Measurements from ENCODE around the gene KRT77.
"Not testable (repeated sequence)": the region's sequence is repeated elsewhere in the genome, so short reads cannot be mapped to it uniquely, and the experiment has no call there.

The KRT77 gene

DNA sequence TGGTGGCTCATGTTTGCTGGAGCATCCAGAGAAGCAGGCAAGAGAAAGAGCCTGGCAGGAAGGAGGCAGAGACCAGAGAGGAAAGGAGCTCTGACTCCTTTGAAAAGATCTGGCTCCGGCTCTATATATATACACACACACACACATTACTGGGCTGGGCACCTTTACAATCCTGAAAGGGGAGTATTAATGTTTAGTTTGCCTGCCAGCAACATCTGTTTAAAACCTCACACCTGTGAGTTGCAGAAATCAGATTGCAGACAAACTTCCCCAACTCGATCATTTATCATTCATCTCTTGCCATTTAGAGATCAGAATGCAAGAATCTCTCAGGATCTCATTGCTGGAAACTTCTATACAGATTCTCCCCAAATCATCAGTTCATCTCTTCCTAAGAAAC is at the start of gene KRT77:
KRT77 (minus strand) TSS at position 101 of the 400 bp plus-strand sequence; CDS start at position 11, 90 bp downstream.
- DNase-seq, result no peak

DNA sequence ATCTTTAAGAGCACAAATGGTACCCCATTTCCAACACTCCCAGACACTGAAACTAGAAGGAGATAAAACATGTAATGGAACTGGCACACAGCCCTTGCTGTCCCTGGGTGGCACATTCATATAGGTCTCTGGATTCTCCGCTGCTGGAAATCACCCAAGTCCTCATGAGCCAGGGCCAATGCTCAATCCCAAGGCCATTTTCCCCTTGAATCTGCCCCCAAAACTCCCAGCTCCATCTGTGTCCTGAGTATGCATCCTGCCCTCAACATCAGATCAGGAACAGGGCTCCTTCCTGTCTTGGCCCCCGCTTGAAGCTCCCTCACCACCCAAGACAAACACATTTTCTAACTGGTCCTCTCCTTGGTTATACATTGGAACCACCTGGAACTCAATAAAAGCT is 49.2 kb upstream of the KRT77 start:
- DNase-seq, result no peak

DNA sequence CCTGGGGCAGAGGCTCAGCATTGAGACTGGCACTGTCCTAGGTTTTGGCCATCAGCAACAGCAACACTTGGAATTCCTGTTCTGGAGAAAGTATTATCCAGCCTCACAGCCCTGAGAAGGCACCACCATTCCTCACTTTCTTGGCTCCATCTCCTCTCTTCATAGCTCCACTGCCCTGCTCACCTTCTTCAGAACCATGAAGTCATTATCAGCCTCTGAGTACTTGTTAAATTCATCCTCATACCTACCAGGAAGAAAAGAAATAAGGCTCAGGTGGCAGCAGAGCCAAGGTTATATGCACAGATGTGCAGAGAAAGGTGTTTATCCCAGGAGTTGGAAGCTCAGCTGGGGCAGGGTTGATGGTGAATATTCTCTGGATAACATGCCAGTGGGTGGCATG is 48.5 kb upstream of the KRT77 start:
- DNase-seq, result no peak

- DNase-seq, result not testable (repeated sequence)
Observed at GRCh38 chr12:52750532-52750931, 47.2 kb upstream of the KRT77 start.

GRCh38 chr12:52749827-52750226 is 46.5 kb upstream of the KRT77 start:
- DNase-seq, result no peak

DNA sequence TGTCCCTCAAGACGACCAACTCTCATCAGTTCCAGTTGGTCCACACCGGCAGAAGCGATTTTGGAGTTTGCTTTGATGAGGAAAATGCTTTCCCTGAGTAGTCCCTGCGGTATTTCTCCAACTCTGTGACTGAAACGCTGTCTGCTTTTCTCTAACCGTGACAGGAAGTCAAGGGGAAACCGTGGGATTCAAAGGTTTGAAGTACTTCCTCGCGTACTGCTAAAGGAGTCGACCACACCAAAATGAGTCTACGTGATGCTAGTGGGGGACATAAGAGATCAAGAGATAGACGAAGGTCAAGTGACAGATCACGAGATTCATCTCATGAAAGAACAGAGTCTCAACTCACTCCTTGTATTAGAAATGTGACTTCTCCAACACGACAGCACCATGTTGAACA is 45.3 kb upstream of the KRT77 start:
- no peak for DNase-seq

- no peak for DNase-seq
Observed at GRCh38 chr12:52745554-52745953, 42.2 kb upstream of the KRT77 start.

DNA sequence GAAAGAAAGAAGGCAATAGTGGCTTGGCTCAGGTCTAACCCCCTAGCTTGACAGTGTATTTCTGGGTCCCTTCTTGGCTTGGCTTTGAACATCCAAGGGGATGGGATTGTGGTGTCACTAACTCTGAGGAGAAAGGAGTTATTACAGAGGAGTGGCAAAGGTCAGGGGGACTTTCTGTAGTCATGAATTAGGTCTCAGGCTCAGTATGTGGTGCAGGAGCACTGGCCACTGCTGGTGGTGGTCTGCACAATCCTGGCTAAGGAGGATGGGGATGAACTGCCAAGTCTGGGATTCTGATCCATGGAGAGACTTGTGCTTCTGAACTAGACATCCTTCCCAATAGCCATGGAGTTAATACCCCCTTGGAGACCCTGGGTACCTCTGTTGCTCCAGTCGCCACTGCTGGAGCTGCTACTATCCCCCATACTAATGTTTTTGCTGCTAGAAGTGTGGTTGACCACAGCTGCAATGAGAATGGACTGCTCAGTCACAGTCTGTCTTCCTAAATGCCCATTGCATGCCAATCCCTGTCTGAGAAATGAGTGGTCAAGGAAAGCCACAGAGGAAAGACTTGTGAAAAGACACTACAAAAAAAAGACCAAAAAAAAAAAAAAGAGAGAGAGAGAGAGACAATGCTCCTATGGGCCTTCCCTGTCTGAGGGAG is 41.3 kb upstream of the KRT77 start:
- DNase-seq, result no peak

DNA sequence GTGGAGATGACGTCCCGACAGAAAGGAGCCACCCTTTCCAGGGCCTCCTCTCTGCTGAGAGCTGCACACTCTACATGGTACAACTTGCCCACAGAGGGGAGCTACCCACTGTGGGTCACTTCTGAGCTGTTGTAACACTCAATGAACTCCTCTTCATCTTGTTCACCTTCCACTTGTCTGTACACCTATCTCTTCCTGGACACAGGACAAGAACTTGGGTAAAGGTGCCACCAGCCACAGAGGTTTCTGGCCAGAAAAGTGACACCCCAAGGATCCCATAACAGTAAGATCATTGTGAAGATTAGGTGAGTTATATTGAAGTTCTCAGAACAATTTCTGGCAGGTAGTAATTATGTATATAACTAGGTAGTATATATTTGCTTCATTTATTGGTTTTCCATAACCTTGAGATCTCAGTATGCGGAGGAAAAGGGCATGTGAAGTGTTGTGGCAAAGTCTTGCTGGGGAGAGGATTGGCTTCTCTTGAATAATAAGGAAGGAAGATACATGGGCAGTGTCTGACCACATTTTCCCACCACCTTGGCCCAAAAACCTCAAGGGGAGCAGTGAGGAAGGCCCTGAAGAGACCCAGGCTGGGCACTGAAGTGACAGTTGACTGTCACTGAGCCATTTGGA is 39.6 kb upstream of the KRT77 start:
- DNase-seq, result no peak

DNA sequence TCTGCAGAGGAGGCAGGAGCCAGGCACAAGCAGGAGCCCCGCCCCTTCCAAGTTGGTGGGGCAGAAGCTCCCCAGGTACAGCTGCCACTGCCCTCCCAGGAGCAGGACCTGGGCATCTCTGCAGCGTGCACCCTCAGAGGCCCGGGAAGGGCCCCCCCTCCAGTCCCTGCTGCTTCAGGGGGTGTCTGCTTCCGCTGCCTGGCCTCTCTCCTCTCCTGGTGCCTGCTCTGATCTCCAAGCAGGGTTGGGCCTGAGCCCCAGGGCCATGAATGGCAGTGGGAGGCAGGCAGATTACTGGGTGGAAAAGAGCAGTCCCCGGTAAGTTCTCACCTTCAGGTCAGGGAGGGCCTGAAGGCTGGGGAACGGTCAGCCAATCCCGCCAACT is 38.9 kb upstream of the KRT77 start:
- no peak for DNase-seq

- DNase-seq, result peak in 2 of 56 donors; percentile 1 to 14
Observed at GRCh38 chr12:52741375-52742195, 38.3 kb upstream of the KRT77 start.

- DNase-seq, result no peak
Observed at GRCh38 chr12:52740584-52740983, 37.3 kb upstream of the KRT77 start.

GRCh38 chr12:52739963-52740362 is 36.6 kb upstream of the KRT77 start:
- no peak for DNase-seq

GRCh38 chr12:52735816-52736632 is 32.7 kb upstream of the KRT77 start:
- DNase-seq, result no peak

DNA sequence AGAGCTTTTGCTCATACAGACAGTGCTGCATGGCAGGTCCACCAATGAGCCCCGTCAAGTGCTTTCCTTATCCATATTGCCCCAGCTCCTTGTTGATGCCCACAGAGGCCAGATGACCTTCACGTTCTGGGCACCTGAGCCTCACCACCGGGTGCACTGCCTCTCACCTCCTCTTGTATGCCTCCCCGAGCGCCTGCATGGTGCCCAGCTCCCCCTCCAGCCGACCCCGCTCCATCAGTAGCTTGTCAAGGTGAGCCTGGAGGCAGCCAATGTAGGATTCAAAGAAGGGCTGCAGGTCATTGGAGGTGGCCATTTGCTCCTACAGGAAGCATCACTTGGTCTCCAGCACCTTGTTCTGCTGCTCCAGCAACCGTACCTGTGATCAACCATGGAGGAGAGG is 31.8 kb upstream of the KRT77 start:
- no peak for DNase-seq

DNA sequence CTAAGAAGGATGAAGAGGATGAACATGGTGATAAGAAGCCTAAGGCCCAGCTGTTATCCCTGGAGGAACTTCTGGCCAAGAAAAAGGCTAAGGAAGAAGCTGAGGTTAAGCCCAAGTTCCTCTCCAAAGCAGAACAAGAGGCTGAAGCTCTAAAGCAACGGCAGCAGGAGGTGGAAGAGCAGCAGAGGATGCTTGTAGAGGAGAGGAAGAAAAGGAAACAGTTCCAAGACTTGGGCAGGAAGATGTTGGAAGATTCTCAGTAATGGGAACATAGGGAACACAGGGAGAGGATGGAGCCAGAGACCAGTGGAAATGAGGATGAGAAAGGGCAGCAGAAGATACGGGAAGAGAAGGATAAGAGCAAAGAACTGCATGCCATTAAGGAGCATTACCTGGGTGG is 27.5 kb upstream of the KRT77 start:
- no peak for DNase-seq

DNA sequence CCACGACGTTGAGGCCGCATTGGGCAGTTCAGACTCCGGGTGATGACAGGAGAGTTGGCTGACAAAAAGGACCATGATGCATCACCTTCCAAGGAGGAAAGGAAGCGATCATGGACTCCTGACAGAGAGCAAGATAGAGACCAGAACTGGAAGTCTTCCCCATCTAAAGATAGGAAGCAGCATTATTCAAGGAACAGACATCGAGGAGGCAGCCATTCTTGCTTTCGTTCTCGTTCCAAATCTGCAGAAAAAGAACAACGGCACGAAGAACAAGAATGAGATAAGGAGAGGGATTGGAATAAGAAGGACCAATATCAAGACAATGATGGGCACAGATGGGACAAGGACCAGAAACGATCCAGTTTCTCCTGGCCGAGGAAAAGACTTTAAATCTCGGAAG is 27.1 kb upstream of the KRT77 start:
- no peak for DNase-seq

DNA sequence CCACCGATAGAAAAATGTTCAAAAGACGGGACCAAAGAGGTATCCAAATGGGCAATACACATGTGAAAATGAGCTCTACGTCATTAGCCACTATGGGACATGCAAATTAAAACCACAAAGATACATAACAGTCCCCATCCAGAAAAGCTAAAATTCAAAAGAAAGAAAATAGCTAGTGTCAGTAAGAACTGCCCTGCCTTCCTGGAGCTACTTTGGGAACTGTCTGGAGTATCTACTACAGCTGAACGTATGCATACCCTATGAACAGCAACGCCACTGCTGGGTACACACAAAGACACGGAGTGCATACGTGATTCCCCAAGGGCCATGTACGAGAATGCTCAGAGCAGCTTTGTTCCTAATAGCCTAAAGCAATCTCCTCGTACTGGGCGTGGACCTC is 25.8 kb upstream of the KRT77 start:
- no peak for DNase-seq

DNA sequence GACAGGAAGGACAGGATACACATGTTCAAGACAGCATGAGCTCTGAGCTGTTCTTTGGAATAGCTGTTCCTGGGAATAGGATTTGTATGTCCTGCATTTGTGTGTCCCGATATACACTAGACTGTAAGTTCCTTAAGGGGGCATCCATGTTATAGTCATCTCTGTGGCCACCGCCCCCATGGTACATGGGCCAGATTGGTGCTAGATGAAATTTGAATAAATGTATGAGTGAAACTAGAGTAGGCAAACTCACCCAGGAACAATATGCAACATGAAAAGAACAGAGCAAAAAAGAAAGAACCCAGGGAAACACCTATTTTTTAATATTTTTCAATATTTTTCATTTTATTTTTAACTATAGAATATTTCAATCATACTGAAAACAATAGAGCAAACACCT is 25.1 kb upstream of the KRT77 start:
- DNase-seq, result no peak

DNA sequence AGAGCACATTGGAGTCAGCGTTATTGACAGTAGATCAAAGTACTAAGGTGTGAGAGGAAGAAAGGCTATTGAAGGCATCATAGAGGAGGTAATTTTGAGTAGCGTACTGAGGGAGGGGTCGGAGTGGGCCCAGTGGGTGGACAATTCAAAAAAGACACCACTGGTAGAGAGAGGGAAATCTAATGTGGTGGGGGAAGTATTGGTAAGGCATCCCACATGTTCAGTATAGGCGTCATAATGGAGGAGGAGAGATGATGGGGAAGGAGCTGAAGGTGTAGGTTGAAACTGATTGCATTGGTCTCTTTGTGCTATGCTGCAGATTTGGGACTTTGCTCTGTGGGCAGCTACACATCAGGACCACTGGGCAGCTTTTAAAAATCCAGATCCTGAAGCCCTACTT is 23.7 kb upstream of the KRT77 start:
- no peak for DNase-seq

GRCh38 chr12:52726451-52726850 is 23.1 kb upstream of the KRT77 start:
- no peak for DNase-seq

DNA sequence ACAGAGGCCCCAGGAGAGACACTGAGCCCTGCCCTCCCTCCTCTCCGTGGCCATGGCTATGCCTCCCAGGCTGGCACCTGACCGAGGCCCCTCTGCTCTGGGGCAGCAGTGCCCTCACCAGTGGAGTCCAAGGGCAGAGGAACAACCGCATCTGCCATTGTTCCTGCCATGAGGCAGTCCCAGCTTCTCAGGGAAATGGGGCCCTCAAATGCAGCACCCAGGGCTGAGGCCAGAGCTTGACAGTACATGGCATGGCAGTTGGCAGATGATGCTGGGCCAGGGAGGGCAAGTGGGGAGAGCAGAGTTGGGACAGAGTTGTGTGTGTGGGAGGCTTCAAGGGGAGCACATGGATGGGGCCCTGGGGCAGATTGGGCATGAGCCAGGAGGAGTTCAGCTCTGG is 21.1 kb upstream of the KRT77 start:
- no peak for DNase-seq

Measured in nucleus accumbens (tissue), 56 donors.